HG03521 (cell line): ENCODE measurements around the gene BPIFB2.

Experiments
- ATAC-seq: cut with Tn5 transposase; IDR thresholded peaks from one replicate; pipeline ENCODE4 v1.9.1; 2021; ENCODE audit warnings: mild to moderate bottlenecking, moderate library complexity; ENCODE audit not compliant: unreplicated experiment

BPIFB2 gene

DNA sequence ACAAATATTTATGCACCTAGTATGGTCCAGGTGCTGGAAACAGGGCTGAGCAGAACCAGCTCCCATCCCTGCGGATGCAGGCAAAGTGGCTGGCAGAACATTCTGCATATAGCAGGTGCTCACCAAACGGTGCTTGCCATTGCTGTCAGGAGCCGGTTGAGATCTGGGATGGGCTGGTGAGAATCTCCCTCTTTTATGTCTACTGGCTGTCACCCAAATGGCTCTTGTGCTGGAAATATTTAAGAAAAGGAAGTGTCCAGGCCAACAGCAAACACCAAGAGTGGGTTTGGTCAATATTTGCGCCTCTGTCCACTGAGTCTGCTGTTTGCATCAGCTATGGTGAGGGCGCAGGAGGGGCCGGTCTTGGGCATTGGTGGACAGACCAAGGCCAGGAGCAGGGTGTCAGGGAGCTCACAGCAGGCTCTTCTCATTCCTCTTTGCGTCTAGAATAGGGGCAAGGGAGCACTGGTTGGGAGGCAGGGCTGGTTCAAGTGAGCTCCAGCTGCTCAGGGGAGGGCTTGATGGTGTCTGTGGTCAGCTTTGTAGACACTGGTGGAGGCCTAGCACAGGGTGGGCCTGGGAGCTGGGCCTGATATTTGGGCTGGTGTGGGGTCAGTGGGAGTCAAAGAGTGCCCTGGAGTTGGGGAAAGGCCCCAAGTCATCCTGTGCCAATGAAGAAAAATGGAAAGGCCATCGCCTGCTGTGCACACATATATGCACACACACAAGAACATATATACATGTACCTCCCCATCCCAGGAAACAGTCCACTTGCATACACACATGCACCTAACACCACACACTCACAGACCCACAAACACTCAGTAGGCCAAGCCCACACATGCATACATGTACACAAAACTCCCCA is 1.4 kb upstream of the BPIFB2 start:
- ATAC-seq = no peak

DNA sequence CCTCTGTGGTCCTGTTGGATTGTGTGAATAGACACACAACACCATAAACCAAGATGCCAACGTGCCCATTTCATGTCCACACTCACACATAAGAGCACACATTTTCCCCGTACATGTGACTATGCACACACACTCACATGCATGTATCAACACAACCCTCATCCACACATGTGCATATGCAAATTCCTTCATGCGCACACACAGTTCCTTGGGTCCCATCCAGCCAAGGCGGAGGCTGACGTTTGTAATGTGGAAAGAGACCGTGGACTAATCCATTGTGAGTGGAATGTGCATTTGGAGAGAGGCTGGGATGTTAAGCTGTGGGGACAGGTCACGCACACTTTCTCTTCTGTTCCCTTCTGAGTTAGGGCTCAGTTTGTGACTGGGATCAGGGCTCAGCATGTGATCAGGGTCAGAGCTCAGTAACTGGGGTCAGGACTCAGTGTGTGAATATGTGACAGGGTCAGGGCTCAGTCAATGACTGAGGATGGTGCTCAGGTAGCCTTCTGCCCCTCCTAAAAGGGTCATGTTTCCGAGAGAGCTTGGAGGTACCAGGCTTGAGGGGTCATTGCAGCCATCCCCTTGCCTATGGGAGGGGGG is 628 bp upstream of the BPIFB2 start:
- ATAC-seq = no peak

DNA sequence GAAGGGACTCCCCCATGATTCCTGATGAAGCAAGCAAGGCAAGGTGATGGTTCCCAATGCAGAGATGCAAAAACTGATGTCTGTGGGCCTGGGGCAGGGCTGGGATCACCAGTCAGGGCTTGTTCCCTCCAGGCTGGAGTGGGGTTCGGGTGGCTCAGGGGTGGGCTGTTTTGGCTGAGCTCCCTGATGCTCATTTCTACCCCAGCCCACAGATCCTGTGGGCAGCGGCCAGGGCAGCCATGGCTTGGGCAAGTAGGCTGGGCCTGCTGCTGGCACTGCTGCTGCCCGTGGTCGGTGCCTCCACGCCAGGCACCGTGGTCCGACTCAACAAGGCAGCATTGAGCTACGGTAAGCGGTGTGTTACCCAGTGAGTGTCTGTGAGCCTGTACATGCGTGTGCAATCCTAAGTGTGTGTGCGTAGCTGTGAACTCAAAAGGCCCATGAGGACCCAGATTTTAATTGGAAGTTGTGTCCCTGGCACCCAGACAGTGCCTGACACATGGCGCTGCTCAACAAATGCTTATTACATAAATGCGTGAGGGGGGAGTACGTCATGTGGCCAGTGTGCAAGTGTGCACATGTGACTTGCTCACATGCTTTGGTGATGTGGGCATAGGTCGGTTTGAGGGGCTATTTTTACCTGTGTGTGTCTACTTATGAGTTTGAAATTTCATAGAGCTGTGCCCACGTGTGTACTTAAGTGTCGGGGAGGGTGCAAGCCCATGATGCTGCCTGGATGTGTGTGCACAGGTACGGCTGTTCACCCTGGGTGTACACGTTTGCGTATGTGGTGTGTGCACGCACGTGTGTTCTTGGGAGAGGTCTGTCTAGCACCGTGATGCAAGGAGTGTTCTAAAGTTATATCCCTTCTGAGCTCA is 1.1 kb downstream of the BPIFB2 start:
- ATAC-seq = no peak

DNA sequence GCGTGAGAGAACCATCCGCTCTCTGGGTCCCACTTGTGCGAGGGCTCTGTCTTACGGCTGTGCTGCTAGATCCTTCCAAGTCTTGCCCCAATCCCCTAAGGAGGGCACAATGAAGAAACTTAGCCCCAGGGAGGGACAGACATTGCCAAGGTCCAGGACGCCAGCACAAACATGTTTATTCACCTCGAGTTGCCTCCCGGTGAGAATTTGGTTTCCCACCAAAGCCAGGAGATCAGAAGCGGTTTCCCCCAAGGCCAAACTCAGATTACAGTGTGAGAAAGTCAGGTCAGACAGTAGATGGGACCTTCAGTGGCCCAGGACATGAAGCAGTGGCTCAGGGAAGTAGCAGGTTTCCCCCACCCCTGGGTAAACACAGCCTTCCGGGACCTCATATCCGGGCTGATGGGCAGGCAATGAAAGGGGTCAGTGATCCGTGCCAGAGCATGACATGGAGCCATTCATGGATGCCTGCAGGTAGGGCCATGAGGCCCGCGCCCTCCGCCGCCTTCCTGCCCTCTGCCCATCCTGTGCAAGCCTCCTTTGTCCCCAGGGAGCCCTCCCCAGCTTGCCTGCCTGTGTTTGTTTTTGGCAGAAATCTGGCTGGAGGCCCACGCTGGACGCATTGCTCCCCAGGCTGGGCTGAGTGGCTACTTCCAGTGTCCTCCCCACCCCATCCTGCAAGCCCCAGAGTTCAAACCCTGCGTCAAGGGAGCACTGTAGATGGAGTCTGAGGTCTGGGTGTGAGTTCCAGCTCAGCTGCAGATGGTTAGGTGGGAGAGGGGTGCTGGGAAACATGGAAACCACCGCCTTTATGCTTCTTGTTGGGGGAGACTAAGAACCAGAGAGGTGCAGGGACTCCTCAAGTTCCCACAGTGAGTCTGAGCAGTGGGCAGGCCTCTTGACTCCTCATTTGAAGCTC is 2.0 kb downstream of the BPIFB2 start:
- ATAC-seq = no peak

DNA sequence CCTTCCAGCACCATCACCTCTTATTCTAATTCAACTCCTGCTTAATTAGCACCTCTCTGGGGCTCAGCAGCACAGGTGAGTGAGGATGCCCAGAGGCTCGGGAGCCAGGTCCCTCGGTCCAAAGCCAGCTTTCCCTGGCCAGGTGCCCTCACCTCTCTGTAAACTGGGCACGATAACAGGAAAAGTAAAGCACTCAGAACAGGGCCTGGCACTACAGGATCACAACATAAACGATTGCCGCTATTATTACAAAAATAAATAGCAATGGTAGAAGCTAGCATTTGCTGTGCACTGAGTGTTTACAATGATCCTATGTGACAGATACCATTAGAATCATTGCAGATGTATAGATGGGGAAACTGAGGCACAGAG is 2.6 kb downstream of the BPIFB2 start:
- no peak for ATAC-seq

DNA sequence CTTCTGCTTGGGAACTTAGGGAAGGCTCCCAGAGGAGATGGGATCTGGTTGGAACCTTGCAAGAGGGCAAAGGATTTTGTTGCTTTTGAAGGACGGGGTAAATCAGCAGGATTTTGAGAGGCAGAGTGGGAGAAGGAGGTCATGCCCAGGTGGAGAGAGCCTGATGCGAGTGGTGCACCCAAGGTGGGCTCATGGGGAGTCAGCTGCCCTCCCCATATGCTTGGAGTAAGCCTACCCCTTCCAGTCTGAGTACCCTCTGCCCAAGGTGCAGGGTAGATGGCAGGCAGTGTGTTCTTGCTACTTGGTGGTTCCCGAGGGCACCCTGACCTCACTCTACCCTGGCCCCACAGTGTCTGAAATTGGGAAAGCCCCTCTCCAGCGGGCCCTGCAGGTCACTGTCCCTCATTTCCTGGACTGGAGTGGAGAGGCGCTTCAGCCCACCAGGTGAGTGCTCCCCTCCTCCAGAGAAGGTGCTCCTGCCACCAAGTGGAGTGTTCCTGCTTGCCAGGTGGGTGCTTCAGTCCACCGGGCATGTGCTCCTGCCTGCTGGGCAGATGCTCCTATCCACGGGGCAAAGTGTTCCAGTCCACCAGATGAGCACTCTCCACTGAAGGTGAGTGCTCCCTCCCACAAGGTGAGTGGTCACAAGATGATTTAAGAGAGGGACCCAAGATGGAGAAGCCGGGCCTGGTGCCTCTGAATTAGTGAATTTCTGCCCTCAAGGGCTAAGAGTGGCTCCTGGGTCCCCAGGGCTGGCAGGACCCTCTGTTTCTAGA is 3.4 kb downstream of the BPIFB2 start:
- ATAC-seq = no peak

DNA sequence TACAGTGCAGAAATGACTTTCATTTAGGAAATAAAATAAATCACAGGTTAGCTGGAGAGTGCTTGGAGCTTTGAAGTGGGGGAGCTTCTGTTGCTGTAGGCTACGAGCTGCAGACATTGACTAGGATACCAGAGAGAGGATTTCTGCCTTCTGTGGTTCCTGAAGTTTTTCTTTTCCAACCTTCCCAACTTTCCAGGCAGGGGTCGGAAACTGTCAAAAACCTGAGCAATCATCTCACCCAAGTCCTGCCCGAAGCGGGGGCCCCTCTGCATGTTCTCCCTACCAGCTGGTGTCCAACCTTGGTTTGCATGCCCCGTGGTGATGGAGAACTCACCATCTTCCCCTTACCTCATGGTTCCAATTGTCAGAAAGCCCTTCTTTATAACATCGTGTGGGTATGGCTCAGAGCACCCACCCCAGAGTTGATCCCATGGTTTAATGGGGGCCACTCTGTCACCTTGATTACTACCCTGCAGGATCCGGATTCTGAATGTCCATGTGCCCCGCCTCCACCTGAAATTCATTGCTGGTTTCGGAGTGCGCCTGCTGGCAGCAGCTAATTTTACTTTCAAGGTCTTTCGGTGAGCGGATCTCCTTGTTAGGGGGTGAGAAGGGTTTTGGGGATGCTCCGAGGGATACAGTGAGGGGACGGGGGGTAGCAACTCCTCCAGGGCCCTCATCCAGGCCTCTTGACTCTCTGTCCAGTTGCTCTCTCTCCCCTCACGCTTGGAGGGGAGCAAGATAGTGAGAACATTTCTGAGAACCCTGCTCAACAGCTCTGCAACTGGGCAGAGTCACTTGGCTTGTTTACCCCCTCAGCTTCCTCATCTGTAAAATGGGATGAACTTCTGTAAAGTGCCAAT is 5.1 kb downstream of the BPIFB2 start:
- ATAC-seq = no peak

DNA sequence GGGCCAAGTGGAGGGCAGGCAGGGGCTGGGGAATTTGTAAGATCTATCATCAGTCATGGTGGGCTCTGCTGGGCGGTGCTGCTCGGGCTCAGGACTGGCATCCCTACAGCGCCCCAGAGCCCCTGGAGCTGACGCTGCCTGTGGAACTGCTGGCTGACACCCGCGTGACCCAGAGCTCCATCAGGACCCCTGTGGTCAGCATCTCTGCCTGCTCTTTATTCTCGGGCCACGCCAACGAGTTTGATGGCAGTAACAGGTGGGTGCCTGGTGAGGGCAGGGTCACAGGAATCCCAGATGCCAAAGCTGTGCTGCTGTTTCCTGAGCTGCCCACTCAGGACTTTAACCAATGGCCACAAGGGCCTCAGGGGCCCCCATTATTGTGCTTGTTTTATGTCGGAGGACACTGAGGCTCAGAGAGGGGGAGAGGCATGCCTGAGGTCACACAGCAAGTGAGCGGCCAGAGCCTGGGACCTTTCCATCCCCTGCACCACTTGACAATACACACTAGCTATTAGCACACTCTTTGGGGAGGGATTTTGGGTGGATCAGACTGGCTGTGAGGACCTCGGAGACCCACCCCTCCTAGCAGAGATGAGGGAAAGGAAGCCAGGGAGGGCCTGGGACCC is 6.3 kb downstream of the BPIFB2 start:
- ATAC-seq = no peak

DNA sequence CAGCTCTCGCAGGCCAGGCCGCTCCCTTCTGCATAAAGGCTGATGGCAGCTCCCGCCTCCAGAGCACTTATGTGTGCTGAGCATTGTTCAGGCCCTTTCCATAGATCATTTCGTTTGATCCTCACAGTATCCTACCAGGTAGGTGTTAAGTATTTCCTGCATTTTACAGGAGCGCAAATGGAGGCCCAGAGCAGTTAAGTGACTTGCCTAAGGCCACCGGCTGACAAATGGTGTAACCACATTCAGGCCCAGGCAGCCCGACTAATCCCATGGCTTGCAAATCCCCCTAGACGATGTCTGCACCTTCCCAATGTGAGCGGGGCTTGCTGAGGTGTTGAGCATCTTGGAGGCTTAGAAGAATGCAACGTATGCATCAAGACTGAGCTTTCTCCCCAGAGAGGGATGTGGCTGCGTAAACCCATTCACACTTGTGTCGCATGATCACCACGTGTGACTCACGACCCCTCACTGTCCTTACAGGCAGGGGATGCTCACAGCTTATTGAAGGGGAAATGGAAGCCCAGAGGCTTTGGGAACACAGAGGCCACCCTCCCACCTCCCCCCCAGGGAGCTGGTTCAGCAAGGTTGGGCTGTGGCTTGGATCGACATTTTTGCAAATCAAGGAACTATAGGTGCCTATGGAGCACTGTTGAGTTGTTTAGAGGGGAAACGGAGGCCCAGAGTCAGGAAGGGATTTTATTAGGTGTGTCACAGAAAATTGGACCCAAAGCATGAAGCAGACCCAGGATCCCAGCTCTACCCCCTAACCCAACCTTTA is 7.0 kb downstream of the BPIFB2 start:
- no peak for ATAC-seq

DNA sequence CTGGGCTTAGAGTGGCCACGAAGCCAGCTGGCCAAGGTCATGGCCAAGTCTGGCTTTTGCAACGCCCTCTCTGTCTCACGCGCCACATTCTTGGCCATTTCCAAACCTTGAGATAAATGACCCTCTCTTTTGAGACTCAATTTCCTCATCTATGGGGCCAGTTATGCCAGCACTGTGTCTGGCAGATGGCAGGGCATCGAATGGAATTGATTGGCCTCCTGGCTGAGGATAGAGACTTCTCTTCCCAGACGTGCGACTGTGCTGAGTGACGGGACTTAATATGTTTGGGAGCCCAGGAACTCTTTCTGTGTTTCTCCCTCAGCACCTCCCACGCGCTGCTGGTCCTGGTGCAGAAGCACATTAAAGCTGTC is 7.6 kb downstream of the BPIFB2 start:
- no peak for ATAC-seq

DNA sequence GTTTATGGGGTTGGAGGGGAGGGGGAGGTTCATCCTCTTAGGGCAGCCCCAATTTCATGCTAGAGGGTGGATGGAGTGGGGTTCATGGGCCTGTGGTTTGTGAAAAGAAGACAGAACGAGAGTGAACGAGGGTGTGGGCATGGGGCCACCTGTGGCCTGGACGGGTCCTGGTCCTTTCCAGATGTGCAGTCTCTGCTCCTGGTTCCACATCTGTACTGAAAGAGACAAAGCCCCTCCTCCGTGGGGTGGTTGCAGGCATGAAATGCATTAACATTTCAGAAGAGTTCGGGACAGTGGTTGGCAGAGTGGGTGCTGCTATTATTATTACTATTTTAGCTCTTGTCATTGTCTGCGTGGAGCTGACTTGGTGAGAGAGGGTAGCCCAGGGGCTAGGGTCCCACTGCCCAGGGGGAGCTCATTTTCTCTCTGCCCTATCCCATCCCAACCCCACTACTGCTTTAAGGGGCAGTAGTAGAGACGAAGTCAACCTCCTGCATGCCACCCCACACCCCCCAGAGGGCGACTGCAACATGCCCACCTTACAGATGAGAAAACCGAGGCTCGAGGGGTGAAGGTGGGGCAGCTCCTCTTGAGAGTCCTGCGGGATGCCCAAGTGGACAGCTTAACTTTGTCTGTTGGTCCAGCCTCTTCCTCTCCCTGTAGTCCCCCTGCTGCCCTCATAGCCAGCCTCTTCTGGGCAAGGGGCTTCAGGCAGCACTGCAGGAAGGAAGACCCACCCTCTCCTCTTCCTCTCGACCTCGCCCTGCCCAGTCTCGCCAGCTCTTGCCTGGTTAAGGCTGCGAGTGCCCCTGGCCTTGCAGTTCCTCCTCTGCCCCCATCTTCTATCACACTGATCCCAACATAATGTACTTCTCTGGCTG is 8.4 kb downstream of the BPIFB2 start:
- no peak for ATAC-seq

DNA sequence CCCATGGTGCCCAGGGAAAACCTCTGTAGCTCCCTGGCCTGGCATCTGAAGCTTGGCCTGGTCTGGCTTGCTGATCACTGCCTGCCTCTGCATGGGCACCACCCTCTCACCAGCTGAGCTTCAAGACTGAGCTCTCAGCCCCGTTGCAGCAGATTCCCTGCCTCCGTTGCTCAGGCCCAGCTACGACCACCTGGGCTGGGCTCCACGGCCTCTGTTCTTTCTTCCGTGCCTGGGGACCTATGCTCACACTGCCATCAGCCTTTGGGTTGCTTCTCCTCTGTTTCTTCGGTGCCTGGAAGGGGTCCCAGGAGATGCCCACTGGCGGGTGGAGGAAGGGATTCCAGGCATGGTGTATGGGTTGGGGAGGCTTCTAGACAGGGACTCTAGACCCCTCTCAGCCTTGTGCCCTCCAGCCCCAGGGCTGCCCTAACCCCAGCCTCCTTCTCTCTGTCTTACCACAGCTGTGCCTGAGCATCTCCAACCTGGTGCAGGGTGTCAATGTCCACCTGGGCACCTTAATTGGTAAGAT is 9.1 kb downstream of the BPIFB2 start:
- no peak for ATAC-seq

DNA sequence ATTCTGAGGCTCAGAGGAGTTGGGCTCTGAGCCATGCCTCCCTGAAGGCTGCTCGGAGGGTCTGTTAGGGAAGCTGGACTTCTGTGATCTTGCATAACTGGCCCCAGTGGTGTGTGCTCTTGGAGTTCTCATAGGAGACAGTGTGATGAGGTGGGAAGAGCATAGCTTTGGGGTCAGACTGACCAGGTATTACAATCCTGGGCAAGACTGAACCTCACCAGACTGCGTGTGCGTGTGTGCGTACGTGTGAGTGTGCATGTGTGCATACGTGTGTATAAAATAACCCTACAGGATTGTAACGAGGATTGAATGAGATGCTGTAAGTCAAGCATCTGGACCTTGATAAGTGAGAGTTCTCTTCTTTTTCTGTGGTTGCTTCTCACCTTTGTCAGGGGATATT is 10.0 kb downstream of the BPIFB2 start:
- no peak for ATAC-seq

DNA sequence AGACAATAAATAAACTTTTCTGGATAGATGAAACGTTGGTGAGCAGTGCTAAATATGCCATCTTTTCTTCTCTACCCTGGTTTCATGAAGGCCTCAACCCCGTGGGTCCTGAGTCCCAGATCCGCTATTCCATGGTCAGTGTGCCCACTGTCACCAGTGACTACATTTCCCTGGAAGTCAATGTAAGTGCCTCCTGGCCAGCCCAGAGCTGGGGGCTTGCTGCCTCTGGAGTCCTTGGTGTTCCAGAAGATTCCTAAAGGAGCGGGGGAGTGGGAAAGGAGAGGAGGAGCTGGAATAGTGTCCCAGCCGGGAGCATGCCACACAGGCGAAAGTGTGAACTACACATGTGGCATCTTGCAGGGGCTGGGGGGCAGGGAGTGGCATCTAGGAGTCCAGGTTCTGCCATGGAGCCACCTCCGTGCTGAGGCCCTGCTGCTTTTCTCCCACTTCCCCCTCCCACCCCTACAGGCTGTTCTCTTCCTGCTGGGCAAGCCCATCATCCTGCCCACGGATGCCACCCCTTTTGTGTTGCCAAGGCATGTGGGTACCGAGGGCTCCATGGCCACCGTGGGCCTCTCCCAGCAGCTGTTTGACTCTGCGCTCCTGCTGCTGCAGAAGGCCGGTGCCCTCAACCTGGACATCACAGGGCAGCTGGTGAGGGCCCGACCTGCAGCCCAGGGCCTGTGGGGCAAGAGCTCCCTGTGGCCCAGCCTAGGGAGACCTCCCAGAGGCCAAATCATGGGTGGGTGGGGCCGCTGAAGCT is 10.8 kb downstream of the BPIFB2 start:
- ATAC-seq = no peak

DNA sequence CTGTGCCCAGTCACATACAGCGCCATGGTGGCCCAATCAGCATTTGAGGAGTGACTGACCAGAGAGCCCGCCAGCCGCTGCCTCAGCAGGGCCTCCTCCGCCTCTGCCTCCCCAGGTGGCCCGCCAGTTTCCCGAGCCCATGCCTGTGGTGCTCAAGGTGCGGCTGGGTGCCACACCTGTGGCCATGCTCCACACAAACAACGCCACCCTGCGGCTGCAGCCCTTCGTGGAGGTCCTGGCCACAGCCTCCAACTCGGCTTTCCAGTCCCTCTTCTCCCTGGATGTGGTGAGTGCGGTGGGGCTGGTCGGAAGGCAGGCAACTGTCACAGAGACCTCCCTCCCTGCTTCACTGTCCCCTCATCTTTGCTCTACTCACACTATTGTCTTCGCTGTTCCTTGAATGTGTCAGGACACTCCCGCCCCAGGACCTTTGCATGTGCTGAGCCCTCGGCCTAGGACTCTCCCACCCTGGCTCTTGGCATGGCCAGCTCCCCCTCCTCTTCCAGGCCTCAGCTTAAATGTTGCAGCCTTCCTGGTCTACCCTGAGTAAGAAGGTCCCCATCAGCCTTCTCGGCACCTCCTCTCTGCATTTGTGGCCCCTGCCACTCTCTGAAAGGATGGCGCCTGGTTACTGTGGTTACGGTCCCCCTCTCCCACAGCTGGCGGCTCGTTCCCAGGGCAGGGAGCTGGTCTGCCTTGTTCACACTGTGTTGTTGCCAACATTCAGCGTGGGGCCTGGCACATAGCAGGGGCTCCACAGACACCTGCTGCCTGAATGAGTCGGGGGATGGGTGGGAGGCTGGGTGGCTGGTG is 12.2 kb downstream of the BPIFB2 start:
- ATAC-seq = no peak
